Fibroblast of mammary gland (primary cell): ENCODE data around the gene KDM2A.
"Not testable (repeated sequence)": the region's sequence is repeated elsewhere in the genome, so short reads cannot be mapped to it uniquely, and the experiment has no call there.

Experiments
- DNase-seq: peaks from one replicate; pipeline ENCODE4 v3.0.0-alpha.2; 2010; ENCODE audit warnings: low read depth
- H3K4me3 ChIP-seq: 2 replicates; pipeline ENCODE4 v1.5.1; 2011; ENCODE audit warnings: low read depth, mild to moderate bottlenecking, low read length, moderate library complexity; ENCODE audit not compliant: control insufficient read depth
- CTCF ChIP-seq: conservative IDR thresholded peaks from 2 replicates; pipeline ENCODE4 v1.5.1; 2011; ENCODE audit warnings: low read depth, low read length, inconsistent platforms; ENCODE audit not compliant: control insufficient read depth, insufficient read depth

The KDM2A gene

GRCh38 chr11:67178421-67178820, 59.4 kb downstream of the KDM2A start:
- no peak overlapping the region for H3K4me3 ChIP-seq
- no peak for TF ChIP-seq CTCF
- no peak for DNase-seq

DNA sequence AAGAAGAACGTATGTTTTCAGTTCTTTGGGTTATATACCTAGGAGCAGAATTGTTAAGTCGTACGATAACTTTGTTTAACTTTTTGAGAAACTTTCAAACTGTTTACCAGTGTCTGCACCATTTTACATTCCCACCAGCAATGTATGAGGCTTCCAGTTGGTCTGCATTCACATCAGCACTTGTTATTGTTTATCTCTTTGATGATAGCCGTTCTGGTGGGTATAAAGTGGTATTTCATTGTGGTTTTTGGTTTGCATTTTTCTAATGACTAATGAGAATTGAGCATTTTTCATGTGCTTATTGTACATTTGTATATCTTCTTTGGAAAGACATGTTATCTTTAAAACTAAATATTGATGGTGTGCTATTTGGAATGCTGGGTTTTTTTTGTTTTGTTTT, 59.8 kb downstream of the KDM2A start:
- no peak for TF ChIP-seq CTCF
- DNase-seq, result peak; percentile 41
- no peak overlapping the region for H3K4me3 ChIP-seq

DNA sequence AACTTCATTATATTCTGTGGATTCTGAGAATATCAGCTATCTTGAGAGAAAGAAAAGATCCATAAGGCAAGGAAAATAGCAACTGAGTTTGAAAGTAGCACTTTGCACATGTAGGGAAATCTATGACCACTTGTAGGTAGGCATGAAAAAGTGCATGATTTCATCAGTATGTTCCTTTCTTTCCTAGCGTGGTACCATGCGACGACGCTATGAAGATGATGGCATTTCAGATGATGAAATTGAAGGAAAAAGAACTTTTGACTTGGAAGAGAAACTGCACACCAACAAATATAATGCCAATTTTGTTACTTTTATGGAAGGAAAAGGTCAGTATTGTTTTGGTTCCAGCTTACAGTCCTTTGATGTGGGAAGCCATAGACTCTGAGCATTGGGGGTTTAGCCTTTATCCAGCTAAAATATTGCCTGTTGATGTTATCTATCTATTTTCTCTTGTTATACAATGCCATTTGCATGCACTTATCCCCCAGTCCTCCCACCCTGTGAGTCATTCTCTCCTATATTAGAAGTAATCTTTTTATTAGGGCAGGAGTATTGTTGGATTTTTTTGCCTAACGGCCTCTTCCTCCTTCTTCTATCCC, 60.9 kb downstream of the KDM2A start:
- DNase-seq, result no peak
- TF ChIP-seq CTCF, result no peak
- H3K4me3 ChIP-seq, result no peak overlapping the region

DNA sequence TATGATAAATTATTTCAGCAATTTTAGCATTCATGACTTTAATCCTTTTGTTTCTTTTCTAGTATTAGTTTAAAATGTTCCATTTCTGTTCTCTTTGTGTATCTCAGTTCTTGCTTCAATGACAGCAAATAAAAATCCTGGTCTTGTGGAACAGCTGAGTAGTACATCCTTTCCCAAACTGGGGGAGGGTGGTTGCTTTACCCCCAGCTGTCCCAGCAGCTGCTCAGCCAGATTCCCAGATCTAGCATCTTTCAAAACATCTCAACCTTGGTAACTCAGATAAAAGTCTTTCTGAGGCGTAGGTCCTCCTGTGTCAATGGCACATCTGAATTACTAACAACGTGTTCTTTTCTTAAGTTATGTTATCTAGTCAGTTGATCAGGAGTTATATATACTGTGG, 75.0 kb downstream of the KDM2A start:
- no peak for TF ChIP-seq CTCF
- DNase-seq, result no peak
- H3K4me3 ChIP-seq, result no peak overlapping the region

GRCh38 chr11:67195971-67196456, 77.0 kb downstream of the KDM2A start:
- peak; percentile 89 for DNase-seq
- TF ChIP-seq CTCF, result no peak
- no peak overlapping the region for H3K4me3 ChIP-seq

- no peak overlapping the region for H3K4me3 ChIP-seq
- no peak for DNase-seq
- TF ChIP-seq CTCF, result no peak
Measured at GRCh38 chr11:67197606-67198005, 78.5 kb downstream of the KDM2A start.

- DNase-seq, result peak; percentile 25
- not testable (repeated sequence) for H3K4me3 ChIP-seq
Measured at GRCh38 chr11:67198781-67199180, 79.7 kb downstream of the KDM2A start.
